OCI-LY7 (cell line): ENCODE data around the gene KCNE4.

Experiments
- CTCF ChIP-seq: fragments of 200-600 bp; sonication (generic); conservative IDR thresholded peaks from 2 replicates; pipeline ENCODE4 v1.5.1; 2014; ENCODE audit warnings: mild to moderate bottlenecking, antibody characterized with exemption, low read length, moderate library complexity, mixed read lengths
- EZH2phosphoT487 ChIP-seq: fragments of 200-600 bp; sonication (generic); IDR thresholded peaks from 2 replicates; pipeline ENCODE4 v1.6.1; 2018; ENCODE audit warnings: low read depth, borderline replicate concordance, mild to moderate bottlenecking, mixed run types, antibody characterized with exemption, low read length, moderate library complexity, mixed read lengths

GRCh38 chr2:223034221-223034975 is 17.6 kb upstream of the KCNE4 start:
- TF ChIP-seq CTCF (no peak), EZH2phosphoT487 (no peak)
